ENCODE measurements around the gene CEBPZ. TPM values are rescaled to one million over a fixed set of nuclear protein-coding genes. Genes with fewer than 3 reads are reported as not detected.

Gene CEBPZ
- total and polyA plus RNA-seq, 2 of the 13 experiments (the other 11 are each of a cell fraction or from before 2014, with no cell fraction given), result 14.4 to 117 TPM

DNA sequence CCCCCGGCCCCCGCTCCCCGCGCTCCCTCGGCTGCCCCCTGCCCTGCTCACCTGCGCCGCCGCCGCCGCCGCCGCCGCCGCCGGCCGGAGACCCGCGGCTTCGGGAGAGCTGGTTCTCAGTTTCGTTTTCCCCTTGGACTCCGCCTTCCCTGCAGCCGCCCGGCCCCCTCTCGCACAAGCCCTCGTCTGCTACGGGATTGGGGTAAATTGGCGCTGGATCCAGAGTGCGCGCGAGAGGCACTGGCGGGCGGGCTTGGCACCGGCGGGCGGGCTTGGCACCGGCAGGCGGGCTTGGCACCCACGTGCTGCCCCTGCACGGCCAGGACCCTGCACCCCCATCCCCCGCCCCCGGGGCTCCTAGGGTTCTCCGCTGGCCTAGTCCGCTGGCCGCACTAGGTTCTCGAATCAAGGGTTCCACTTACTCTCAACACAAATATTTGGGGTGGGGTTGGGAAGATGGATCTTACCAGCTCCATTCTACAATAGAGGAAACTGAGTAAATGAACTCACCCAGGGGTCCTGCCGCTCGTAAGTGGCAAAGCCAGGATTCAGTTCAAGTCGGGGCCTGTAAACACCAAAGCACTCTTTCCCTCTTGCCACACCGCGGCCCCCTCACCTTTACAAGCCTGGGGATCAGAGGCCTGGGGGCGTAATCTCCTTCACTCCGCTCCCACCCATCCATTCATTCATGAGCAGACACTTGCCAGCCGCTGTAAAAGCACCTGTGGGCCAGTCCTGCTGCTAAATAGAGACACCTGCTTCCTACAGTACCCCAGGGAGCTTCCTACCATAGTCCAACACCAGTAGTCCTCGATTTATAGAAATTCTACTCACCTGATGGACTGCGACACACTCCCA, 74.3 kb downstream of the CEBPZ start, which contains the start of gene EIF2AK2 (continued):
- TF ChIP-seq, protein P1, sequence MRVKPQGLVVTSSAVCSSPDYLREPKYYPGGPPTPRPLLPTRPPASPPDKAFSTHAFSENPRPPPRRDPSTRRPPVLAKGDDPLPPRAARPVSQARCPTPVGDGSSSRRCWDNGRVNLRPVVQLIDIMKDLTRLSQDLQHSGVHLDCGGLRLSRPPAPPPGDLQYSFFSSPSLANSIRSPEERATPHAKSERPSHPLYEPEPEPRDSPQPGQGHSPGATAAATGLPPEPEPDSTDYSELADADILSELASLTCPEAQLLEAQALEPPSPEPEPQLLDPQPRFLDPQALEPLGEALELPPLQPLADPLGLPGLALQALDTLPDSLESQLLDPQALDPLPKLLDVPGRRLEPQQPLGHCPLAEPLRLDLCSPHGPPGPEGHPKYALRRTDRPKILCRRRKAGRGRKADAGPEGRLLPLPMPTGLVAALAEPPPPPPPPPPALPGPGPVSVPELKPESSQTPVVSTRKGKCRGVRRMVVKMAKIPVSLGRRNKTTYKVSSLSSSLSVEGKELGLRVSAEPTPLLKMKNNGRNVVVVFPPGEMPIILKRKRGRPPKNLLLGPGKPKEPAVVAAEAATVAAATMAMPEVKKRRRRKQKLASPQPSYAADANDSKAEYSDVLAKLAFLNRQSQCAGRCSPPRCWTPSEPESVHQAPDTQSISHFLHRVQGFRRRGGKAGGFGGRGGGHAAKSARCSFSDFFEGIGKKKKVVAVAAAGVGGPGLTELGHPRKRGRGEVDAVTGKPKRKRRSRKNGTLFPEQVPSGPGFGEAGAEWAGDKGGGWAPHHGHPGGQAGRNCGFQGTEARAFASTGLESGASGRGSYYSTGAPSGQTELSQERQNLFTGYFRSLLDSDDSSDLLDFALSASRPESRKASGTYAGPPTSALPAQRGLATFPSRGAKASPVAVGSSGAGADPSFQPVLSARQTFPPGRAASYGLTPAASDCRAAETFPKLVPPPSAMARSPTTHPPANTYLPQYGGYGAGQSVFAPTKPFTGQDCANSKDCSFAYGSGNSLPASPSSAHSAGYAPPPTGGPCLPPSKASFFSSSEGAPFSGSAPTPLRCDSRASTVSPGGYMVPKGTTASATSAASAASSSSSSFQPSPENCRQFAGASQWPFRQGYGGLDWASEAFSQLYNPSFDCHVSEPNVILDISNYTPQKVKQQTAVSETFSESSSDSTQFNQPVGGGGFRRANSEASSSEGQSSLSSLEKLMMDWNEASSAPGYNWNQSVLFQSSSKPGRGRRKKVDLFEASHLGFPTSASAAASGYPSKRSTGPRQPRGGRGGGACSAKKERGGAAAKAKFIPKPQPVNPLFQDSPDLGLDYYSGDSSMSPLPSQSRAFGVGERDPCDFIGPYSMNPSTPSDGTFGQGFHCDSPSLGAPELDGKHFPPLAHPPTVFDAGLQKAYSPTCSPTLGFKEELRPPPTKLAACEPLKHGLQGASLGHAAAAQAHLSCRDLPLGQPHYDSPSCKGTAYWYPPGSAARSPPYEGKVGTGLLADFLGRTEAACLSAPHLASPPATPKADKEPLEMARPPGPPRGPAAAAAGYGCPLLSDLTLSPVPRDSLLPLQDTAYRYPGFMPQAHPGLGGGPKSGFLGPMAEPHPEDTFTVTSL (CRISPR knock-in tag; IDR thresholded peaks at IDR 0.05; ENCODE audit: borderline replicate concordance), result no peak
- TF ChIP-seq ZFP90 (CRISPR knock-in tag; IDR thresholded peaks at IDR 0.05; ENCODE audit: borderline replicate concordance) (no peak), ZNF737 (CRISPR knock-in tag; IDR thresholded peaks at IDR 0.05; ENCODE audit: borderline replicate concordance) (no peak), MTA1 (CRISPR knock-in tag; IDR thresholded peaks at IDR 0.05; ENCODE audit: borderline replicate concordance) (peak; percentile 52; the same call in 1 of the 2 replicates), ZNF441 (CRISPR knock-in tag; IDR thresholded peaks at IDR 0.05; ENCODE audit: borderline replicate concordance) (peak; percentile 80), ZNF589 (CRISPR knock-in tag; conservative IDR thresholded peaks at IDR 0.05) (no peak; the same call in 1 of the 2 replicates), ASH2L (IDR thresholded peaks at IDR 0.05; ENCODE audit: insufficient read length, low read depth, low read length) (peak; percentile 93), EZH2 (conservative IDR thresholded peaks at IDR 0.05; ENCODE audit: low read depth, low read length) (no peak), HNF4A (CRISPR knock-in tag; IDR thresholded peaks at IDR 0.05) (no peak), ZNF607 (CRISPR knock-in tag; IDR thresholded peaks at IDR 0.05; ENCODE audit: borderline replicate concordance) (peak; percentile 79; the same call in 1 of the 2 replicates), GFI1 (CRISPR knock-in tag; IDR thresholded peaks at IDR 0.05; ENCODE audit: borderline replicate concordance) (peak; percentile 77; the same call in 1 of the 2 replicates), ZNF883 (CRISPR knock-in tag; IDR thresholded peaks at IDR 0.05; ENCODE audit: not compliant biosample characterization) (peak; percentile 49), ZNF773 (CRISPR knock-in tag; IDR thresholded peaks at IDR 0.05; ENCODE audit: borderline replicate concordance) (0 out of 2 replicates have a peak, but pooled peaks have one; percentile 6), ZNF331 (CRISPR knock-in tag; IDR thresholded peaks at IDR 0.05) (0 out of 2 replicates have a peak, but pooled peaks have one; percentile 44)
- TF ChIP-seq, protein P2, sequence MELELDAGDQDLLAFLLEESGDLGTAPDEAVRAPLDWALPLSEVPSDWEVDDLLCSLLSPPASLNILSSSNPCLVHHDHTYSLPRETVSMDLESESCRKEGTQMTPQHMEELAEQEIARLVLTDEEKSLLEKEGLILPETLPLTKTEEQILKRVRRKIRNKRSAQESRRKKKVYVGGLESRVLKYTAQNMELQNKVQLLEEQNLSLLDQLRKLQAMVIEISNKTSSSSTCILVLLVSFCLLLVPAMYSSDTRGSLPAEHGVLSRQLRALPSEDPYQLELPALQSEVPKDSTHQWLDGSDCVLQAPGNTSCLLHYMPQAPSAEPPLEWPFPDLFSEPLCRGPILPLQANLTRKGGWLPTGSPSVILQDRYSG (CRISPR knock-in tag; IDR thresholded peaks at IDR 0.05), result peak; percentile 23; the same call in 1 of the 2 replicates
- TF ChIP-seq, protein P3, sequence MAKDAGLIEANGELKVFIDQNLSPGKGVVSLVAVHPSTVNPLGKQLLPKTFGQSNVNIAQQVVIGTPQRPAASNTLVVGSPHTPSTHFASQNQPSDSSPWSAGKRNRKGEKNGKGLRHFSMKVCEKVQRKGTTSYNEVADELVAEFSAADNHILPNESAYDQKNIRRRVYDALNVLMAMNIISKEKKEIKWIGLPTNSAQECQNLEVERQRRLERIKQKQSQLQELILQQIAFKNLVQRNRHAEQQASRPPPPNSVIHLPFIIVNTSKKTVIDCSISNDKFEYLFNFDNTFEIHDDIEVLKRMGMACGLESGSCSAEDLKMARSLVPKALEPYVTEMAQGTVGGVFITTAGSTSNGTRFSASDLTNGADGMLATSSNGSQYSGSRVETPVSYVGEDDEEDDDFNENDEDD (CRISPR knock-in tag; IDR thresholded peaks at IDR 0.05; ENCODE audit: borderline replicate concordance), result peak; percentile 91
